GM20000 (cell line): Measurements from ENCODE around the gene P2RY13.

Experiments
- DNase-seq: peaks from one replicate; pipeline ENCODE4 v3.0.0; 2012; ENCODE audit warnings: low spot score
- CTCF ChIP-seq: IDR thresholded peaks from 2 replicates; pipeline ENCODE4 v1.5.1; 2012; ENCODE audit warnings: mild to moderate bottlenecking, control low read depth; ENCODE audit errors: extremely low read depth, missing control alignments

The P2RY13 gene

GRCh38 chr3:151315136-151315535, 14.2 kb downstream of the P2RY13 start:
- DNase-seq: no peak
- no peak for TF ChIP-seq CTCF

- no peak for DNase-seq
- no peak for TF ChIP-seq CTCF
Observed at GRCh38 chr3:151314593-151314992, 14.8 kb downstream of the P2RY13 start.

- no peak for TF ChIP-seq CTCF
- DNase-seq: no peak
Observed at GRCh38 chr3:151314137-151314536, 15.2 kb downstream of the P2RY13 start.

GRCh38 chr3:151312972-151313371, 16.4 kb downstream of the P2RY13 start:
- TF ChIP-seq CTCF: no peak
- no peak for DNase-seq

GRCh38 chr3:151309566-151309965, 19.8 kb downstream of the P2RY13 start:
- TF ChIP-seq CTCF: no peak
- DNase-seq: no peak

GRCh38 chr3:151307583-151308488, 21.5 kb downstream of the P2RY13 start:
- DNase-seq: no peak
- no peak for TF ChIP-seq CTCF

GRCh38 chr3:151307131-151307530, 22.2 kb downstream of the P2RY13 start:
- no peak for DNase-seq
- no peak for TF ChIP-seq CTCF
